ENCODE results near the gene IRX4. TPM values are rescaled to one million over a fixed set of nuclear protein-coding genes. Genes with fewer than 3 reads are reported as not detected.

The IRX4 gene
- total RNA-seq, 1 donor from 2014 or later = 0.68 TPM

DNA sequence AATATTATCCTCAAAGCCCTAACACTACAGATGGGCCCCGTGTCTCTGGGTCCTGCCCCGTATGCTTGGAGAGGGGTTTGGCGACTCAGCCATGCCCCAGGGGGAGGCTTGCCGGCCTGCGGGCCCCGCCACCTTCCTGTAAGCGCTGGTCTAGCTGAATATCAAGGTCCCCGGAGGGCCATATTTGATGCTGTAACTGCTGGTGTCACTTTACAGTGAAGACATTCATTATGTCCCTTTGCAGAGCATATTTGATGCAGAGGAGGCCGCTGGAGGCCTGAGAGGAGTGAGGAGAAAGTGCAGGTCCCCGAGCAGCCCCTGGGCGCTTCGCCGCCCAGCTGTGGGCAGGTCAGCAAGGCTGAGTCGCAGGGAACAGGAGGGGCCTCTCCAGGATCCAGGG is 16.8 kb downstream of the IRX4 start:
- FAIRE-seq = no peak

DNA sequence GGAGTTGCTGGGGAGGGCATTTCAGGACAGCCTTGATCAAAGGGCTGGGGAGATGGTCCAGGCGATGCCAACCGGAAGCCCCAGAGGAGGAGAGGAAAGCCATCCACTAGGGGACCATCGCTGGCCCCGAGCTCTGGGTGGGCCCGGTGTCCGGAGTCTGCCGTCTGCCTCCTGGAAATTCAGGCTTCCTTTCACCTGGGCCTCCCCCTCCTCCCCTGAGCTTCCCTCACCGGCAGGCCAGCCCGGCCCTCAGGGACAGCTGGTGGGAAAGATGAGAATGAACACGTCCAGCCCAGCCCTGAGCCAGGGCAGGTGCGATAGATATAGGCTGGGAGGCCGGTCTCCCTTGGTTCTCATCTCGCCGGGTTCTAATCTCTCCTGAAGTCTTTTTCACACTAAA is 17.2 kb downstream of the IRX4 start:
- Histone ChIP-seq H3K4me3 (ENCODE audit: insufficient read depth, low read depth, low read length) (no peak overlapping the region), H4K20me1 (ENCODE audit: insufficient read depth, low read length) (no peaks in the 10 kb centered on the region), H3K4me1 (ENCODE audit: insufficient read depth, low read length) (no peaks in the 10 kb centered on the region), H3K9me3 (ENCODE audit: insufficient read depth, low read depth, low read length) (no peaks in the 10 kb centered on the region), H3K9ac (ENCODE audit: low read length) (no peak overlapping the region), H3K4me2 (ENCODE audit: low read length) (no peak overlapping the region), H3K27me3 (ENCODE audit: insufficient read depth, low read length) (peaks cover 5% of the 10 kb centered on the region), H2AFZ (ENCODE audit: low read depth, low read length) (no peak overlapping the region), H3K79me2 (ENCODE audit: insufficient read depth, low read length) (no peaks in the 10 kb centered on the region), H3K27ac (ENCODE audit: low read depth, low read length) (no peak overlapping the region), H3K36me3 (ENCODE audit: insufficient read depth, low read length) (no peaks in the 10 kb centered on the region)
- Mint-ChIP-seq H3K36me3 (ENCODE audit: low read depth, unreplicated experiment) (no peaks in the 10 kb centered on the region), H3K4me1 (ENCODE audit: low read depth, unreplicated experiment) (peaks cover 1% of the 10 kb centered on the region), H3K27ac (ENCODE audit: unreplicated experiment) (no peak overlapping the region), H3K4me3 (ENCODE audit: unreplicated experiment) (no peak overlapping the region), H3K27me3 (ENCODE audit: low read depth, unreplicated experiment) (peaks cover 74% of the 10 kb centered on the region), H3K9me3 (ENCODE audit: unreplicated experiment) (peaks cover 4% of the 10 kb centered on the region)
- no peak for FAIRE-seq
- no peak for DNase-seq (ENCODE audit: low read depth)
- TF ChIP-seq EZH2 (IDR thresholded peaks at IDR 0.05; ENCODE audit: insufficient read depth, low read length) (no peak), CTCF (IDR thresholded peaks at IDR 0.05; ENCODE audit: insufficient read depth, low read depth, low read length) (no peak)

More for the DNA sequence above, 16.8 kb downstream of the IRX4 start:
- Mint-ChIP-seq H3K36me3 (ENCODE audit: low read depth, unreplicated experiment) (no peaks in the 10 kb centered on the region), H3K27ac (ENCODE audit: unreplicated experiment) (no peak overlapping the region), H3K9me3 (ENCODE audit: unreplicated experiment) (peaks cover 4% of the 10 kb centered on the region), H3K27me3 (ENCODE audit: low read depth, unreplicated experiment) (peaks cover 69% of the 10 kb centered on the region), H3K4me3 (ENCODE audit: unreplicated experiment) (no peak overlapping the region), H3K4me1 (ENCODE audit: low read depth, unreplicated experiment) (peaks cover 1% of the 10 kb centered on the region)
- H3K9ac ChIP-seq (ENCODE audit: low read length) = no peak overlapping the region
- H3K36me3 ChIP-seq (ENCODE audit: insufficient read depth, low read length) = no peaks in the 10 kb centered on the region
- H2AFZ ChIP-seq (ENCODE audit: low read depth, low read length) = no peak overlapping the region
- H3K4me3 ChIP-seq (ENCODE audit: insufficient read depth, low read depth, low read length) = no peak overlapping the region
- no peaks in the 10 kb centered on the region for H4K20me1 ChIP-seq (ENCODE audit: insufficient read depth, low read length)
- H3K4me2 ChIP-seq (ENCODE audit: low read length) = no peak overlapping the region
- no peaks in the 10 kb centered on the region for H3K79me2 ChIP-seq (ENCODE audit: insufficient read depth, low read length)
- H3K27ac ChIP-seq (ENCODE audit: low read depth, low read length) = no peak overlapping the region
- H3K27me3 ChIP-seq (ENCODE audit: insufficient read depth, low read length) = peaks cover 5% of the 10 kb centered on the region
- DNase-seq (ENCODE audit: low read depth) = no peak
- no peaks in the 10 kb centered on the region for H3K9me3 ChIP-seq (ENCODE audit: insufficient read depth, low read depth, low read length)
- no peak for TF ChIP-seq CTCF (IDR thresholded peaks at IDR 0.05; ENCODE audit: insufficient read depth, low read depth, low read length)
- TF ChIP-seq EZH2 (IDR thresholded peaks at IDR 0.05; ENCODE audit: insufficient read depth, low read length) = no peak
- H3K4me1 ChIP-seq (ENCODE audit: insufficient read depth, low read length) = no peaks in the 10 kb centered on the region

DNA sequence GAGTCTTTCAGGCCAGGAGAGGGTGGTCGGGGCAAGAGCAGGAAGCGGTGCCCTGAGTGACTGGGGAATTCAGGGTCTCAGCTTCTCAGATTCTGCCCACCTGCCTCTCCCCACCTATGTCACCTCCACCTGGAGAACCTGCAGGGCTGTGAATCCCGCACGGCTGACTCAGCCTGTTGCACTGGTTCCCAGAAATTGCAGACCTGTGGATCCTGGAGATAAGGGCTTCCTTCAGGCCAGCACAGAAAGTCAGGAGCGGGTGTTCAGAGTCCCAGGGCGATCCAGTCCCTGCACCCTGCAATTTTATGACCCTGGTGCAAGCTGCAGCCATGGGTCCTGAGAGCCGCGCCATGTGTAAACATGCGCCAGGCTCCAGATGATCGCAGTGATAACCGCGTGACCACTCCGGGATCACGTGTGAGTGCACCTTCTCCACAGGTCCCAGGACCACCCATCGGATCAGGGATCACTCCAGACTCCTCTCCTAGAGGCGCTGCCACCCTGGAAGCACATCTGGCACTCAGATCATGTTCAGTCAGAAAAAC is 17.8 kb downstream of the IRX4 start:
- no peaks in the 10 kb centered on the region for H3K79me2 ChIP-seq (ENCODE audit: insufficient read depth, low read length)
- no peaks in the 10 kb centered on the region for H4K20me1 ChIP-seq (ENCODE audit: insufficient read depth, low read length)
- H3K9me3 Mint-ChIP-seq (ENCODE audit: unreplicated experiment) = peaks cover 4% of the 10 kb centered on the region
- H3K9ac ChIP-seq (ENCODE audit: low read length) = no peak overlapping the region
- no peak overlapping the region for H3K27ac ChIP-seq (ENCODE audit: low read depth, low read length)
- H3K4me2 ChIP-seq (ENCODE audit: low read length) = no peak overlapping the region
- no peak for FAIRE-seq
- H3K36me3 ChIP-seq (ENCODE audit: insufficient read depth, low read length) = no peaks in the 10 kb centered on the region
- H3K4me1 Mint-ChIP-seq (ENCODE audit: low read depth, unreplicated experiment) = peaks cover 1% of the 10 kb centered on the region
- no peak for TF ChIP-seq EZH2 (IDR thresholded peaks at IDR 0.05; ENCODE audit: insufficient read depth, low read length)
- no peak for TF ChIP-seq CTCF (IDR thresholded peaks at IDR 0.05; ENCODE audit: insufficient read depth, low read depth, low read length)
- H3K9me3 ChIP-seq (ENCODE audit: insufficient read depth, low read depth, low read length) = no peaks in the 10 kb centered on the region
- H2AFZ ChIP-seq (ENCODE audit: low read depth, low read length) = no peak overlapping the region
- H3K27me3 Mint-ChIP-seq (ENCODE audit: low read depth, unreplicated experiment) = peaks cover 77% of the 10 kb centered on the region
- DNase-seq (ENCODE audit: low read depth) = no peak
- no peaks in the 10 kb centered on the region for H3K36me3 Mint-ChIP-seq (ENCODE audit: low read depth, unreplicated experiment)
- no peak overlapping the region for H3K27ac Mint-ChIP-seq (ENCODE audit: unreplicated experiment)
- H3K4me1 ChIP-seq (ENCODE audit: insufficient read depth, low read length) = no peaks in the 10 kb centered on the region
- no peak overlapping the region for H3K4me3 Mint-ChIP-seq (ENCODE audit: unreplicated experiment)
- peaks cover 5% of the 10 kb centered on the region for H3K27me3 ChIP-seq (ENCODE audit: insufficient read depth, low read length)
- no peak overlapping the region for H3K4me3 ChIP-seq (ENCODE audit: insufficient read depth, low read depth, low read length)
